ENCODE measurements around the gene NFIX. TPM values are rescaled to one million over a fixed set of nuclear protein-coding genes. Genes with fewer than 3 reads are reported as not detected.

Gene NFIX
- total RNA-seq, 1 experiment from 2014 or later, result 16.4 TPM

DNA sequence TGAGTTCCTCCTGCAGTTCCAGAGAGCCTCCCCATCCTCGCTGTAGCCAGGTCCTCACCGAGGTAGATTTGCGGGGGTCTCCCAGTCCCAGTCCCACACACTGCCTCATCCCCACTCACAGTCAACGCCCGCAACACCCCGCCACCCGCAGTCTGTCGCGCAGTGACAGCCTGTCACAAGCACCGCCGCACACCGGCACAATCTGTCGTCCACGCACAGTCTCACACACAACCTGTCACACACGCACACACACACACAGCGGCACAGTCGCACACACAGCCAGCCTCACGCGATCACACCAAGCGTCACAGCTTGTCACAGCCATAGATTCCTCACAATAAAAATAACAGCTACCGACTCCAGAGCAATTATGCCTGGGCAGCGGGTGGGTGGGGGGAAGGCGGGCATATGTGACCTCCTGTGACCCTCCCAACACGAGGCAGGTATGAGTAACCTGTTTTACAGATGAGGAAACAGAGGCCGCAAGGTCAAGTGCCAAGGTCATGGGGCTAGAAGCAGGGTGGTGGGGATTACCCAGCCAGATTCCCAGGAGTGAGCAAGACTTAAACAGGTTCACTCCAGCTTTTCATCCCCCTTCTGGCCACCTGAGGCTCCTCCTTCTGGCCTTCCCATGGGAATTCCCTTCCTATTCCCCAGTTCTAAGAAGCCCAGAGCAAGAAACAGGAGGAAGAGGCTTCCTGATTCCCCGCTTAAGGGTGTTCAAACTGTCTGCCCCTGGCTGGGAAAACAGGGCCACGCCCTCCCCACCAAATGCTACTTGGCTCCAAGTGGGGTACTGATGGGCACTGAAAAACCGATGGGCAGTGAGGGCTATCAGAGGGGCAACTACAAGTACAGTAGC, 13.9 kb downstream of the NFIX start:
- Mint-ChIP-seq H3K27me3 (ENCODE audit: unreplicated experiment) (no peaks in the 10 kb centered on the region), H3K4me1 (ENCODE audit: low read depth, unreplicated experiment) (no peaks in the 10 kb centered on the region), H3K36me3 (ENCODE audit: insufficient read depth, unreplicated experiment) (no peaks in the 10 kb centered on the region), H3K4me3 (ENCODE audit: low read depth, unreplicated experiment) (no peak overlapping the region), H3K27ac (ENCODE audit: unreplicated experiment) (no peak overlapping the region), H3K9me3 (ENCODE audit: low read depth, unreplicated experiment) (no peaks in the 10 kb centered on the region)
- BruUV-seq (replicated peaks), result no TSS peak
- intact Hi-C loops (cut with micrococcal nuclease; ENCODE audit: unreplicated experiment), result no loop called here
- CTCF ChIA-PET, result no interaction called here
- DNase-seq, result no peak
- TF ChIP-seq, protein P1, sequence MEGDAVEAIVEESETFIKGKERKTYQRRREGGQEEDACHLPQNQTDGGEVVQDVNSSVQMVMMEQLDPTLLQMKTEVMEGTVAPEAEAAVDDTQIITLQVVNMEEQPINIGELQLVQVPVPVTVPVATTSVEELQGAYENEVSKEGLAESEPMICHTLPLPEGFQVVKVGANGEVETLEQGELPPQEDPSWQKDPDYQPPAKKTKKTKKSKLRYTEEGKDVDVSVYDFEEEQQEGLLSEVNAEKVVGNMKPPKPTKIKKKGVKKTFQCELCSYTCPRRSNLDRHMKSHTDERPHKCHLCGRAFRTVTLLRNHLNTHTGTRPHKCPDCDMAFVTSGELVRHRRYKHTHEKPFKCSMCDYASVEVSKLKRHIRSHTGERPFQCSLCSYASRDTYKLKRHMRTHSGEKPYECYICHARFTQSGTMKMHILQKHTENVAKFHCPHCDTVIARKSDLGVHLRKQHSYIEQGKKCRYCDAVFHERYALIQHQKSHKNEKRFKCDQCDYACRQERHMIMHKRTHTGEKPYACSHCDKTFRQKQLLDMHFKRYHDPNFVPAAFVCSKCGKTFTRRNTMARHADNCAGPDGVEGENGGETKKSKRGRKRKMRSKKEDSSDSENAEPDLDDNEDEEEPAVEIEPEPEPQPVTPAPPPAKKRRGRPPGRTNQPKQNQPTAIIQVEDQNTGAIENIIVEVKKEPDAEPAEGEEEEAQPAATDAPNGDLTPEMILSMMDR (IDR thresholded peaks at IDR 0.05; ENCODE audit: unreplicated experiment), result no peak

- no peak for DNase-seq
- H3K36me3 Mint-ChIP-seq (ENCODE audit: insufficient read depth, unreplicated experiment), result no peaks in the 10 kb centered on the region
- TF ChIP-seq, protein P1 (IDR thresholded peaks at IDR 0.05; ENCODE audit: unreplicated experiment), result no peak
- no peak overlapping the region for H3K27ac Mint-ChIP-seq (ENCODE audit: unreplicated experiment)
- CTCF ChIA-PET, result interaction anchor here (0.6 kb wide), 1 partner anchor 58 kb away, joined by 3 read pairs; no protein-coding TSS in a partner anchor
- no peak overlapping the region for H3K4me3 Mint-ChIP-seq (ENCODE audit: low read depth, unreplicated experiment)
- H3K9me3 Mint-ChIP-seq (ENCODE audit: low read depth, unreplicated experiment), result no peaks in the 10 kb centered on the region
- intact Hi-C loops (cut with micrococcal nuclease; ENCODE audit: unreplicated experiment), result no loop called here
- BruUV-seq (replicated peaks), result no TSS peak
- no peaks in the 10 kb centered on the region for H3K4me1 Mint-ChIP-seq (ENCODE audit: low read depth, unreplicated experiment)
- no peaks in the 10 kb centered on the region for H3K27me3 Mint-ChIP-seq (ENCODE audit: unreplicated experiment)
These were observed 15.0 kb downstream of the NFIX start for GRCh38 chr19:13010038-13010991.

GRCh38 chr19:13010992-13011652, 15.8 kb downstream of the NFIX start:
- no peaks in the 10 kb centered on the region for H3K9me3 Mint-ChIP-seq (ENCODE audit: low read depth, unreplicated experiment)
- intact Hi-C loops (cut with micrococcal nuclease; ENCODE audit: unreplicated experiment), result no loop called here
- H3K4me1 Mint-ChIP-seq (ENCODE audit: low read depth, unreplicated experiment), result no peaks in the 10 kb centered on the region
- no peak for DNase-seq
- no peaks in the 10 kb centered on the region for H3K36me3 Mint-ChIP-seq (ENCODE audit: insufficient read depth, unreplicated experiment)
- TF ChIP-seq, protein P1 (IDR thresholded peaks at IDR 0.05; ENCODE audit: unreplicated experiment), result no peak
- no peak overlapping the region for H3K4me3 Mint-ChIP-seq (ENCODE audit: low read depth, unreplicated experiment)
- no peaks in the 10 kb centered on the region for H3K27me3 Mint-ChIP-seq (ENCODE audit: unreplicated experiment)
- BruUV-seq (replicated peaks), result no TSS peak
- H3K27ac Mint-ChIP-seq (ENCODE audit: unreplicated experiment), result no peak overlapping the region
- CTCF ChIA-PET, result interaction anchor here (0.6 kb wide), 1 partner anchor 57 kb away, joined by 3 read pairs; no protein-coding TSS in a partner anchor
